ENCODE data around the gene MFSD12.
"Not testable (repeated sequence)": the region's sequence is repeated elsewhere in the genome, so short reads cannot be mapped to it uniquely, and the experiment has no call there.

The MFSD12 gene

GRCh38 chr19:3585301-3586126, 28.1 kb upstream of the MFSD12 start, which contains the start of gene GIPC3:
Gene GIPC3 (plus strand): TSS chr19:3585478. CDS start chr19:3585598, 120 bp downstream.
- Histone ChIP-seq H3F3A (ENCODE audit: insufficient read depth) (no peaks in the 10 kb centered on the region), H3K36me3 (ENCODE audit: low read length) (no peaks in the 10 kb centered on the region), H2AFZ (ENCODE audit: low read depth, low read length, severe bottlenecking) (no peak within 1 kb of the TSS), H3K4me3 (ENCODE audit: insufficient read depth, low read length, poor library complexity, severe bottlenecking) (no peak within 1 kb of the TSS), H3K9me2 (replicated peaks; ENCODE audit: insufficient read depth, low read length) (no peaks in the 10 kb centered on the region), H3K27ac (ENCODE audit: low read depth, low read length) (no peak within 1 kb of the TSS), H3K27me3 (ENCODE audit: low read length) (no peaks in the 10 kb centered on the region), H3K4me2 (ENCODE audit: low read depth, low read length, poor library complexity, severe bottlenecking) (no peak within 1 kb of the TSS), H3K9me3 (ENCODE audit: insufficient read depth, low read length) (0 out of 2 replicates have a peak, but pooled peaks cover 4% of the 10 kb centered on the region), H3K9ac (ENCODE audit: low read length) (no peak within 1 kb of the TSS), H4K20me1 (ENCODE audit: low read depth, low read length) (no peaks in the 10 kb centered on the region), H3K79me2 (ENCODE audit: insufficient read depth, low read length) (no peaks in the 10 kb centered on the region)
- TF ChIP-seq EZH2phosphoT487 (conservative IDR thresholded peaks at IDR 0.05; ENCODE audit: low read length) (no peak), CTCF (IDR thresholded peaks at IDR 0.05; ENCODE audit: insufficient read depth, low read length, poor library complexity, severe bottlenecking) (no peak)

- H3K9me2 ChIP-seq (replicated peaks; ENCODE audit: insufficient read depth, low read length); H3K36me3 ChIP-seq (ENCODE audit: low read length); H3F3A ChIP-seq (ENCODE audit: insufficient read depth); H3K9me3 ChIP-seq (ENCODE audit: insufficient read depth, low read length); H3K27me3 ChIP-seq (ENCODE audit: low read length); H2AFZ ChIP-seq (ENCODE audit: low read depth, low read length, severe bottlenecking); H3K27ac ChIP-seq (ENCODE audit: low read depth, low read length); H3K9ac ChIP-seq (ENCODE audit: low read length); H3K4me3 ChIP-seq (ENCODE audit: insufficient read depth, low read length, poor library complexity, severe bottlenecking); H3K4me2 ChIP-seq (ENCODE audit: low read depth, low read length, poor library complexity, severe bottlenecking); H4K20me1 ChIP-seq (ENCODE audit: low read depth, low read length); H3K79me2 ChIP-seq (ENCODE audit: insufficient read depth, low read length): not testable (repeated sequence)
Observed at GRCh38 chr19:3584036-3584802, 26.8 kb upstream of the MFSD12 start.

- H3K9ac ChIP-seq (ENCODE audit: low read length); H3K4me2 ChIP-seq (ENCODE audit: low read depth, low read length, poor library complexity, severe bottlenecking); H3K4me3 ChIP-seq (ENCODE audit: insufficient read depth, low read length, poor library complexity, severe bottlenecking); H2AFZ ChIP-seq (ENCODE audit: low read depth, low read length, severe bottlenecking); H3K27ac ChIP-seq (ENCODE audit: low read depth, low read length); H3K9me3 ChIP-seq (ENCODE audit: insufficient read depth, low read length); H3K27me3 ChIP-seq (ENCODE audit: low read length); H3F3A ChIP-seq (ENCODE audit: insufficient read depth); H3K36me3 ChIP-seq (ENCODE audit: low read length); H3K79me2 ChIP-seq (ENCODE audit: insufficient read depth, low read length); H4K20me1 ChIP-seq (ENCODE audit: low read depth, low read length); H3K9me2 ChIP-seq (replicated peaks; ENCODE audit: insufficient read depth, low read length): not testable (repeated sequence)
Observed at GRCh38 chr19:3581792-3582191, 24.4 kb upstream of the MFSD12 start.

- no peaks in the 10 kb centered on the region for H4K20me1 ChIP-seq (ENCODE audit: low read depth, low read length)
- no peaks in the 10 kb centered on the region for H3K9me3 ChIP-seq (ENCODE audit: insufficient read depth, low read length)
- no peaks in the 10 kb centered on the region for H3K27me3 ChIP-seq (ENCODE audit: low read length)
- no peaks in the 10 kb centered on the region for H3F3A ChIP-seq (ENCODE audit: insufficient read depth)
- no peak for TF ChIP-seq EZH2phosphoT487 (conservative IDR thresholded peaks at IDR 0.05; ENCODE audit: low read length)
- TF ChIP-seq CTCF (IDR thresholded peaks at IDR 0.05; ENCODE audit: insufficient read depth, low read length, poor library complexity, severe bottlenecking) = no peak
- no peaks in the 10 kb centered on the region for H3K9me2 ChIP-seq (replicated peaks; ENCODE audit: insufficient read depth, low read length)
- H3K9ac ChIP-seq (ENCODE audit: low read length) = no peak overlapping the region
- H3K36me3 ChIP-seq (ENCODE audit: low read length) = no peaks in the 10 kb centered on the region
- H3K4me2 ChIP-seq (ENCODE audit: low read depth, low read length, poor library complexity, severe bottlenecking) = no peak overlapping the region
- no peak overlapping the region for H2AFZ ChIP-seq (ENCODE audit: low read depth, low read length, severe bottlenecking)
- no peak overlapping the region for H3K4me3 ChIP-seq (ENCODE audit: insufficient read depth, low read length, poor library complexity, severe bottlenecking)
- no peak overlapping the region for H3K27ac ChIP-seq (ENCODE audit: low read depth, low read length)
- no peaks in the 10 kb centered on the region for H3K79me2 ChIP-seq (ENCODE audit: insufficient read depth, low read length)
Observed at GRCh38 chr19:3580156-3580934, 23.0 kb upstream of the MFSD12 start.
